Caco-2 (cell line): Measurements from ENCODE around the gene VENTX. TPM values are rescaled to one million over a fixed set of nuclear protein-coding genes. Genes with fewer than 3 reads are reported as not detected.
A peak's percentile ranks its signal among the peaks of the same experiment; 100 is the strongest.

ENCODE experiments used
- BruUV-seq: library from RNA; stranded (reverse); fragments of 400-500 nt; replicated peaks from 2 replicates; lab custom pipeline; 2021; lab: Mats Ljungman, UMichigan
- CTCF ChIA-PET: fragments of 300-600 bp; sonication (Branson Sonifier 250); formaldehyde crosslinking; loops from one replicate; lab custom pipeline; 2022; ENCODE audit warnings: antibody characterized with exemption; lab: Charles Lee
- POLR2A ChIA-PET: fragments of 300-600 bp; sonication (Branson Sonifier 250); formaldehyde crosslinking; loops from one replicate; lab custom pipeline; 2022; ENCODE audit warnings: antibody characterized with exemption; lab: Charles Lee
- DNase-seq, 2 experiments: peaks; one replicate each; pipeline versions ENCODE4 v3.0.0 to v3.0.0-alpha.2; 2020 to 2022
- H3K27me3 ChIP-seq: replicated peaks from 2 replicates; pipeline ENCODE4 v1.6.0; 2011; ENCODE audit warnings: low read length; ENCODE audit not compliant: control insufficient read depth, insufficient read depth
- H3K36me3 ChIP-seq: 2 replicates; pipeline ENCODE4 v1.5.1; 2011; ENCODE audit warnings: low read length; ENCODE audit not compliant: control insufficient read depth, insufficient read depth
- H3K4me1 ChIP-seq: fragments of 250-450 bp; sonication (Bioruptor Pico); 2 replicates; pipeline ENCODE4 v1.5.1; 2020; ENCODE audit warnings: mild to moderate bottlenecking
- H3K4me3 ChIP-seq: 2 replicates; pipeline ENCODE4 v1.5.1; 2011; ENCODE audit warnings: low read depth, mild to moderate bottlenecking, control low read depth, low read length
- H3K9me3 ChIP-seq: fragments of 250-450 bp; sonication (Bioruptor Pico); 2 replicates; pipeline ENCODE4 v1.5.1; 2020; ENCODE audit warnings: mild to moderate bottlenecking, moderate library complexity
- H3K27ac Mint-ChIP-seq: one replicate; pipeline ENCODE4 v1.8.0; 2022; ENCODE audit warnings: mixed read lengths; ENCODE audit not compliant: unreplicated experiment
- H3K27me3 Mint-ChIP-seq: one replicate; pipeline ENCODE4 v1.8.0; 2022; ENCODE audit warnings: mixed read lengths; ENCODE audit not compliant: insufficient read depth, unreplicated experiment
- H3K36me3 Mint-ChIP-seq: one replicate; pipeline ENCODE4 v1.8.0; 2022; ENCODE audit warnings: mild to moderate bottlenecking, mixed read lengths; ENCODE audit not compliant: insufficient read depth, unreplicated experiment
- H3K4me1 Mint-ChIP-seq: one replicate; pipeline ENCODE4 v1.8.0; 2022; ENCODE audit warnings: low read depth, mixed read lengths; ENCODE audit not compliant: unreplicated experiment
- H3K4me3 Mint-ChIP-seq: one replicate; pipeline ENCODE4 v1.8.0; 2022; ENCODE audit warnings: mild to moderate bottlenecking, moderate library complexity, mixed read lengths; ENCODE audit not compliant: unreplicated experiment
- H3K9me3 Mint-ChIP-seq: one replicate; pipeline ENCODE4 v1.8.0; 2022; ENCODE audit warnings: mixed read lengths; ENCODE audit not compliant: unreplicated experiment
- intact Hi-C: fragments of 100-400 bp; cut with micrococcal nuclease; formaldehyde crosslinking; loops from one replicate; pipeline ENCODE4 v1.10.0; 2022; ENCODE audit not compliant: unreplicated experiment
- total RNA-seq: library from RNA; stranded (reverse); gene quantifications from 2 replicates; pipeline ENCODE4 v1.2.3, GENCODE V29; 2022
- TF ChIP-seq, protein P1 (sequence below), 2 experiments: fragments of 200-600 bp in 1 of 2; IDR thresholded peaks; 1 replicate in 1 of 2; 2 replicates in 1 of 2; pipeline versions ENCODE4 v1.5.1 to v1.8.0; 2011 to 2022; ENCODE audit warnings: antibody characterized with exemption in 1 of 2, control low read depth in 1 of 2, inconsistent platforms in 1 of 2, low read depth in 1 of 2, low read length in 1 of 2, mild to moderate bottlenecking in 1 of 2, moderate library complexity in 1 of 2; ENCODE audit not compliant: insufficient read depth in 1 of 2, severe bottlenecking in 1 of 2, unreplicated experiment in 1 of 2

VENTX gene
- total RNA-seq, 1 experiment from 2014 or later: not detected

- H3K9me3 Mint-ChIP-seq: no peaks in the 10 kb centered on the region
- Histone ChIP-seq H3K9me3 (no peaks in the 10 kb centered on the region), H3K4me3 (no peak overlapping the region), H3K27me3 (no peaks in the 10 kb centered on the region), H3K36me3 (no peaks in the 10 kb centered on the region), H3K4me1 (no peaks in the 10 kb centered on the region)
- peaks cover 15% of the 10 kb centered on the region for H3K27me3 Mint-ChIP-seq
- no TSS peak for BruUV-seq
- no peak for DNase-seq
- TF ChIP-seq, protein P1, sequence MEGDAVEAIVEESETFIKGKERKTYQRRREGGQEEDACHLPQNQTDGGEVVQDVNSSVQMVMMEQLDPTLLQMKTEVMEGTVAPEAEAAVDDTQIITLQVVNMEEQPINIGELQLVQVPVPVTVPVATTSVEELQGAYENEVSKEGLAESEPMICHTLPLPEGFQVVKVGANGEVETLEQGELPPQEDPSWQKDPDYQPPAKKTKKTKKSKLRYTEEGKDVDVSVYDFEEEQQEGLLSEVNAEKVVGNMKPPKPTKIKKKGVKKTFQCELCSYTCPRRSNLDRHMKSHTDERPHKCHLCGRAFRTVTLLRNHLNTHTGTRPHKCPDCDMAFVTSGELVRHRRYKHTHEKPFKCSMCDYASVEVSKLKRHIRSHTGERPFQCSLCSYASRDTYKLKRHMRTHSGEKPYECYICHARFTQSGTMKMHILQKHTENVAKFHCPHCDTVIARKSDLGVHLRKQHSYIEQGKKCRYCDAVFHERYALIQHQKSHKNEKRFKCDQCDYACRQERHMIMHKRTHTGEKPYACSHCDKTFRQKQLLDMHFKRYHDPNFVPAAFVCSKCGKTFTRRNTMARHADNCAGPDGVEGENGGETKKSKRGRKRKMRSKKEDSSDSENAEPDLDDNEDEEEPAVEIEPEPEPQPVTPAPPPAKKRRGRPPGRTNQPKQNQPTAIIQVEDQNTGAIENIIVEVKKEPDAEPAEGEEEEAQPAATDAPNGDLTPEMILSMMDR (IDR thresholded peaks at IDR 0.05; ENCODE audit: insufficient read depth in 1 of 2, low read depth in 1 of 2, low read length in 1 of 2, severe bottlenecking in 1 of 2, unreplicated experiment in 1 of 2): no peak
- ChIA-PET CTCF (no interaction called here), POLR2A (no interaction called here)
- intact Hi-C loops: no loop called here
- no peaks in the 10 kb centered on the region for H3K4me1 Mint-ChIP-seq
- no peak overlapping the region for H3K27ac Mint-ChIP-seq
- H3K36me3 Mint-ChIP-seq: no peaks in the 10 kb centered on the region
- H3K4me3 Mint-ChIP-seq: no peak overlapping the region
Measured at GRCh38 chr10:133227256-133227655, 10.4 kb upstream of the VENTX start.

DNA sequence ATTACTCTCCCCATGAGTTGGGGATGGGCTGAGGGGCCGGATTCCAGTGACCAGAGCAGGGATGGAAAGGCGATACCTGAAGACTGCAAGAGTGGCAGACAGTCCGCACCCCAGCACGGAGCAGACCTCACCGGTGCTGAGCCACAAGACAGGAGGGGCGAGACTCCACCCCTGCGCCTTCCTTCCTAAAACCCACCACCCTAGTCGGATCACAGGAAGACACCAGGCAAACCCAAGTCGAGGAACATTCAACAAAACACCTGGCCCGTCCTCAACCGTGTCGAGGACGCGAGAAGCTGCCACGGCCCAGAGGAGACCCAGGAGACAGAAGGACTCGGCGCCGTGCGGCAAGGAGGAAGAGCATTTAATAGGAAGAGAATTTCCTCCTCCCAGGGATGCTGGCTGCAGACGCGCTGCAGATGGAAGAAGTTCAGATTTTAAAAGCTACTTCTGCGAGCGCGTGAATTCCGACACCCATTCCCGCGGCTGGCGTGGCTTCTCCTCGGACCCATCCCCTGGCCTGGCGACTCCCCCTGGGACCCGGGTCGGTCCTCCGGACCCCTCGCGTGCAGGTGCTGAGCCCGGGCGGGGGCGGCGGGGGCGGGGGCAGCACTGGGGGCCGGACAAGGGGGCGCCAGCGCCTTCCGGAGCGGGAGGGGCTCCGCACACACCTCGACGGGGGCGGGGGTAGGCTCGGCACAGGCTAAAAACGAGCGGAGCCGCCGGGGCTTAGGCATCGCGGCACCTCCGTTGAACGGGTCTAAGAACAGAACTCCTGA, 8.2 kb upstream of the VENTX start:
- intact Hi-C loops: no loop called here
- no TSS peak for BruUV-seq
- CTCF ChIA-PET: interaction anchor here (1.2 kb wide), 1 partner anchor 16 kb away, joined by 3 read pairs; no protein-coding TSS in a partner anchor
- Mint-ChIP-seq H3K4me1 (no peaks in the 10 kb centered on the region), H3K4me3 (peak overlapping the region; percentile 45), H3K36me3 (no peaks in the 10 kb centered on the region), H3K9me3 (no peaks in the 10 kb centered on the region), H3K27me3 (peaks cover 11% of the 10 kb centered on the region), H3K27ac (no peak overlapping the region)
- TF ChIP-seq, protein P1 (IDR thresholded peaks at IDR 0.05; ENCODE audit: insufficient read depth in 1 of 2, low read depth in 1 of 2, low read length in 1 of 2, severe bottlenecking in 1 of 2, unreplicated experiment in 1 of 2): no peak
- no peak for DNase-seq
- Histone ChIP-seq H3K4me1 (no peaks in the 10 kb centered on the region), H3K9me3 (no peaks in the 10 kb centered on the region), H3K36me3 (no peaks in the 10 kb centered on the region), H3K27me3 (no peaks in the 10 kb centered on the region), H3K4me3 (no peak overlapping the region)
- POLR2A ChIA-PET: no interaction called here

- intact Hi-C loops: no loop called here
- no peak within 1 kb of the TSS for H3K4me3 ChIP-seq
- TF ChIP-seq, protein P1 (IDR thresholded peaks at IDR 0.05; ENCODE audit: insufficient read depth in 1 of 2, low read depth in 1 of 2, low read length in 1 of 2, severe bottlenecking in 1 of 2, unreplicated experiment in 1 of 2): no peak
Measured at GRCh38 chr10:133230044-133230361, 7.7 kb upstream of the VENTX start, which contains the start of gene UTF1. Gene UTF1, plus strand, starts transcription at chr10:133230217. Its CDS starts 72 bp downstream, at chr10:133230289.

More at GRCh38 chr10:133230044-133230361, 7.7 kb upstream of the VENTX start, which contains the start of gene UTF1:
- H3K36me3 ChIP-seq: no peaks in the 10 kb centered on the region
- Mint-ChIP-seq H3K27me3 (peaks cover 11% of the 10 kb centered on the region), H3K4me3 (peak within 1 kb of the TSS; percentile 45), H3K36me3 (no peaks in the 10 kb centered on the region), H3K4me1 (no peaks in the 10 kb centered on the region), H3K9me3 (no peaks in the 10 kb centered on the region), H3K27ac (no peak within 1 kb of the TSS)
- no peaks in the 10 kb centered on the region for H3K4me1 ChIP-seq
- no peaks in the 10 kb centered on the region for H3K9me3 ChIP-seq
- H3K27me3 ChIP-seq: no peaks in the 10 kb centered on the region
- POLR2A ChIA-PET: no interaction called here
- BruUV-seq: no TSS peak
- DNase-seq: no peak
- CTCF ChIA-PET: interaction anchor here (1.2 kb wide), 1 partner anchor 16 kb away, joined by 3 read pairs; no protein-coding TSS in a partner anchor
